ENCODE measurements around the gene LSM12.
A peak's percentile ranks its signal among the peaks of the same experiment; 100 is the strongest.
"Not testable (repeated sequence)": the region's sequence is repeated elsewhere in the genome, so short reads cannot be mapped to it uniquely, and the experiment has no call there.

Gene LSM12

GRCh38 chr17:44076716-44077594, 10.5 kb upstream of the LSM12 start:
- no peak for DNase-seq (ENCODE audit: low read depth, low spot score)

- no peak for DNase-seq (ENCODE audit: low read depth, low spot score)
Measured at GRCh38 chr17:44075598-44076293, 9.3 kb upstream of the LSM12 start.

- DNase-seq (ENCODE audit: low read depth, low spot score), result no peak
Measured at GRCh38 chr17:44074911-44075285, 8.4 kb upstream of the LSM12 start.

- DNase-seq (ENCODE audit: low read depth, low spot score), result no peak
Measured at GRCh38 chr17:44074231-44074910, 7.9 kb upstream of the LSM12 start.

- no peak for DNase-seq (ENCODE audit: low read depth, low spot score)
Measured at GRCh38 chr17:44071772-44072171, 5.3 kb upstream of the LSM12 start.

GRCh38 chr17:44071198-44071520, 4.7 kb upstream of the LSM12 start:
- no peak for DNase-seq (ENCODE audit: low read depth, low spot score)

GRCh38 chr17:44070455-44071197, 4.2 kb upstream of the LSM12 start, which contains the start of gene G6PC3:
G6PC3 (plus strand) TSS chr17:44070735; CDS start chr17:44070966, 231 bp downstream.
- DNase-seq (ENCODE audit: low read depth, low spot score), result peak; percentile 94

GRCh38 chr17:44069974-44070454, 3.5 kb upstream of the LSM12 start:
- DNase-seq (ENCODE audit: low read depth, low spot score), result no peak

GRCh38 chr17:44067545-44067940, 1.1 kb upstream of the LSM12 start:
- no peak for DNase-seq (ENCODE audit: low read depth, low spot score)

- no peak for DNase-seq (ENCODE audit: low read depth, low spot score)
Measured at GRCh38 chr17:44065668-44066203, 735 bp downstream of the LSM12 start.

- DNase-seq (ENCODE audit: low read depth, low spot score), result no peak
Measured at GRCh38 chr17:44063704-44064639, 2.5 kb downstream of the LSM12 start.

- no peak for DNase-seq (ENCODE audit: low read depth, low spot score)
Measured at GRCh38 chr17:44062871-44063270, 3.6 kb downstream of the LSM12 start.

GRCh38 chr17:44061446-44061845, 5.0 kb downstream of the LSM12 start:
- no peak for DNase-seq (ENCODE audit: low read depth, low spot score)

- DNase-seq (ENCODE audit: low read depth, low spot score), result no peak
Measured at GRCh38 chr17:44059101-44059892, 7.2 kb downstream of the LSM12 start.

- no peak for DNase-seq (ENCODE audit: low read depth, low spot score)
Measured at GRCh38 chr17:44053125-44053872, 13.2 kb downstream of the LSM12 start.

GRCh38 chr17:44049294-44050060, 17.0 kb downstream of the LSM12 start:
- DNase-seq (ENCODE audit: low read depth, low spot score), result no peak

GRCh38 chr17:44046893-44047292, 19.6 kb downstream of the LSM12 start:
- DNase-seq (ENCODE audit: low read depth, low spot score), result not testable (repeated sequence)

GRCh38 chr17:44045486-44045885, 21.0 kb downstream of the LSM12 start:
- DNase-seq (ENCODE audit: low read depth, low spot score), result no peak
